ENCODE results near the gene TMC1.

Gene TMC1

GRCh38 chr9:72685911-72686310 lies 164.5 kb downstream of the TMC1 start:
- DNase-seq = no peak

GRCh38 chr9:72687331-72687730 lies 165.9 kb downstream of the TMC1 start:
- no peak for DNase-seq

- no peak for DNase-seq
Measured at GRCh38 chr9:72691671-72692070, 170.3 kb downstream of the TMC1 start.

- DNase-seq = no peak
Measured at GRCh38 chr9:72695365-72695764, 174.0 kb downstream of the TMC1 start.

- no peak for DNase-seq
Measured at GRCh38 chr9:72696511-72696910, 175.1 kb downstream of the TMC1 start.

- DNase-seq = no peak
Measured at GRCh38 chr9:72701510-72701909, 180.1 kb downstream of the TMC1 start.

GRCh38 chr9:72703574-72703973 lies 182.2 kb downstream of the TMC1 start:
- no peak for DNase-seq

- DNase-seq = no peak
Measured at GRCh38 chr9:72704688-72705375, 183.4 kb downstream of the TMC1 start.

- no peak for DNase-seq
Measured at GRCh38 chr9:72718503-72718902, 197.1 kb downstream of the TMC1 start.

- DNase-seq = no peak
Measured at GRCh38 chr9:72721067-72721466, 199.7 kb downstream of the TMC1 start.

GRCh38 chr9:72726947-72727346 lies 205.5 kb downstream of the TMC1 start:
- DNase-seq = no peak

GRCh38 chr9:72728031-72728770 lies 206.8 kb downstream of the TMC1 start:
- DNase-seq = no peak

GRCh38 chr9:72733895-72734294 lies 212.5 kb downstream of the TMC1 start:
- DNase-seq = no peak

GRCh38 chr9:72734631-72735030 lies 213.2 kb downstream of the TMC1 start:
- no peak for DNase-seq

- no peak for DNase-seq
Measured at GRCh38 chr9:72743836-72744235, 222.4 kb downstream of the TMC1 start.

GRCh38 chr9:72749276-72749675 lies 227.9 kb downstream of the TMC1 start:
- DNase-seq = no peak

- no peak for DNase-seq
Measured at GRCh38 chr9:72751541-72751940, 230.1 kb downstream of the TMC1 start.

- DNase-seq = no peak
Measured at GRCh38 chr9:72753266-72753893, 232.0 kb downstream of the TMC1 start.

- no peak for DNase-seq
Measured at GRCh38 chr9:72755836-72756235, 234.4 kb downstream of the TMC1 start.

- DNase-seq = no peak
Measured at GRCh38 chr9:72758944-72759343, 237.5 kb downstream of the TMC1 start.

- no peak for DNase-seq
Measured at GRCh38 chr9:72763022-72763421, 241.6 kb downstream of the TMC1 start.

GRCh38 chr9:72769546-72769945 lies 248.1 kb downstream of the TMC1 start:
- no peak for DNase-seq

- DNase-seq = no peak
Measured at GRCh38 chr9:72772661-72773060, 251.3 kb downstream of the TMC1 start.

- no peak for DNase-seq
Measured at GRCh38 chr9:72773570-72773969, 252.2 kb downstream of the TMC1 start.

Measured in activated CD4-positive, alpha-beta T cell treated with anti-CD3 and anti-CD28 coated beads, Interleukin-2, amount 50 U/mL, for 16 hours (primary cell).